HG03571 (cell line): Measurements from ENCODE around the gene MPIG6B.

Experiments
- ATAC-seq: cut with Tn5 transposase; IDR thresholded peaks from one replicate; pipeline ENCODE4 v1.9.1; 2021; ENCODE audit not compliant: unreplicated experiment

MPIG6B gene, protein sequence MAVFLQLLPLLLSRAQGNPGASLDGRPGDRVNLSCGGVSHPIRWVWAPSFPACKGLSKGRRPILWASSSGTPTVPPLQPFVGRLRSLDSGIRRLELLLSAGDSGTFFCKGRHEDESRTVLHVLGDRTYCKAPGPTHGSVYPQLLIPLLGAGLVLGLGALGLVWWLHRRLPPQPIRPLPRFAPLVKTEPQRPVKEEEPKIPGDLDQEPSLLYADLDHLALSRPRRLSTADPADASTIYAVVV

DNA sequence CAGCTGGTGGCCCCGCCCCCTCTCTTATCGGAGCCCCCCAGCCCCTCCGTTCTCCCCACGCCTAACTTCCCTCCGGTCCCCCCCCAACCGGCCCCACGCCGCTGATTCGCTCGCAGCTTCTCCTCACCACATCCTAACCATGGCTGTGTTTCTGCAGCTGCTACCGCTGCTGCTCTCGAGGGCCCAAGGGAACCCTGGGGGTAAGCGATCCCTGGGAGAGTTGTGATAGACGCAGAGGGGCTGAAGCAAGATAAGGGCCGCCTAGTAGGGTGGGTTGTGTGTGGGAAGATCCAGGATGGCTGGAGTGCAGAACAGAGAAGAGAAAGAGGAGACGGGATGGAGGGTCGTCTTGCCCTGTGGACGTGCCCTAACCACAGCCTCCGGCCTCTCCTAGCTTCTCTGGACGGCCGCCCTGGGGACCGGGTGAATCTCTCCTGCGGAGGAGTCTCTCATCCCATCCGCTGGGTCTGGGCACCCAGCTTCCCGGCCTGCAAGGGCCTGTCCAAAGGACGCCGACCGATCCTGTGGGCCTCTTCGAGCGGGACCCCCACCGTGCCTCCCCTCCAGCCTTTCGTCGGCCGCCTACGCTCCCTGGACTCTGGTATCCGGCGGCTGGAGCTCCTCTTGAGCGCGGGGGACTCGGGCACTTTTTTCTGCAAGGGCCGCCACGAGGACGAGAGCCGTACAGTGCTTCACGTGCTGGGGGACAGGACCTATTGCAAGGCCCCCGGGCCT lies at the start of gene MPIG6B:
TSS of gene MPIG6B (plus strand) at position 129 of the 735 bp plus-strand sequence. CDS start at position 140, 11 bp downstream.
- no peak for ATAC-seq

GRCh38 chr6:31676322-31676903 lies 46.8 kb upstream of the MPIG6B start:
- no peak for ATAC-seq

DNA sequence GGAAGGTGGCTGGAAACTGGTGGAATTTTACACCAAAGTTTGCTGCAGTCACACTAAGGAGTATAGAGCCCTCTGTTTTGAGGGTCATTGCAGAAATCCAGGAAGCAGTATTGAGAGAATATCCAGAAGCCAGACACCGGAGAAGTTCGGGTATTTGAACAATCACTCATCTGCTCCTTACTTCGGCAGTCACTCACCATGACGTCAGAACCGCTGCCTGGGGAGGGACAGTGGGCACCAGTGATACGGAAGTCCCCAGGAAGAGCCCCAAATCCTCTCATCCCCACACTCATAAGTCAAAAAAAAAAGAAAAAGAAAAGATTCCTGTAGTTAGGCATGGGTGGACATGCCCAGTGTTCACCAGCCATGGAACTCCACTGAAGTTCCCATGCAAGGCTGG lies 46.3 kb upstream of the MPIG6B start:
- ATAC-seq, result no peak

DNA sequence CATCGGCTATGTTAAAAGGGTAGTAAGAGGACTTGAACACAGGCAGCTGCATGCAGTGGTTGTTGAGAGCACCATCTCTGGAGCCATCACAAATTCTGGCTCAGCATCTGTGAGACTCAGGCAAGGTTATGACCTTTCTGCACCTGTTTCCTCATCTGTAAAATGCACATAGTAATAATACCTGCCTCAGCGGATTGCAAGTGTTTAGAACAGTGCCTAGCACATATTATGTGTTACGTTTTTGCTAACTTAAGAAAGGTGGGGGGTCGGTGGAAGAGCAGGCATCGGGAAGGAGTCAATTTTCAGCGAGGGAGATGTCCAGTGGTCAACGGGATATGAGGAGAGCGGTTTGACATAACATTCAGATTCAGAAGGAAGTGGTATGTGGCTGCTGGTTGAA lies 45.2 kb upstream of the MPIG6B start:
- no peak for ATAC-seq

GRCh38 chr6:31680226-31681134 lies 42.7 kb upstream of the MPIG6B start, which contains the start of gene LY6G5C:
Gene LY6G5C (minus strand): TSS chr6:31681067. CDS start chr6:31680373, 694 bp downstream.
- ATAC-seq, result no peak

DNA sequence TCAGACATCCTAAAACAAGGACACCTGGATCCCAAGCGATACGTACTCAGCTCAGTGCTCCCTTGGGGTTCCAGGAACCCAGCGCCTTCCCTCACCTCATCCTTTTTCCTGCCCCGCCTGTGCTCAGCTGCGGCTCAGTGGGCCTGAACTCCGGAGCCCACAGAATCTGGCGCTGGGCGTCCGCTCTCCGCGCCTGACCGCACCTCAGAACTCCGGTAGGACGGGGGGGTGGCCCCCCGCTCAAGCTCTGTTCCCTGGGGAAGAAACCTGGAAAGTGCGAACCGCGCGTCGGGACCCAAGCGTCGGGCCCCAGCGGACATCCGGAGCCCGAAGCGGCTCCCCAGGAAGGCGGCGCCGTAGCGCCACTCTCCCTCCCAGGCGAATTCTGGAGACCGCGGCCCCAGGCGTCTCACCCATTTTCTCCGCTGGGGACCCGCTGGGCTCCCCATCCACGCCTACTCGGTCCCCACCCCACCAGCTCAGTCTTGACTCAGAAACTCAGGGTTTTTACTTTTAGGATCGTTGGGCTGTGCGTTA lies 42.0 kb upstream of the MPIG6B start:
- ATAC-seq, result no peak

GRCh38 chr6:31683591-31683990 lies 39.6 kb upstream of the MPIG6B start:
- ATAC-seq, result no peak

- ATAC-seq, result no peak
Observed at GRCh38 chr6:31686483-31686882, 36.7 kb upstream of the MPIG6B start.

- ATAC-seq, result no peak
Observed at GRCh38 chr6:31687321-31687720, 35.9 kb upstream of the MPIG6B start.

GRCh38 chr6:31687860-31688693 lies 35.1 kb upstream of the MPIG6B start:
- ATAC-seq, result no peak

- no peak for ATAC-seq
Observed at GRCh38 chr6:31689249-31690110, 33.7 kb upstream of the MPIG6B start.

DNA sequence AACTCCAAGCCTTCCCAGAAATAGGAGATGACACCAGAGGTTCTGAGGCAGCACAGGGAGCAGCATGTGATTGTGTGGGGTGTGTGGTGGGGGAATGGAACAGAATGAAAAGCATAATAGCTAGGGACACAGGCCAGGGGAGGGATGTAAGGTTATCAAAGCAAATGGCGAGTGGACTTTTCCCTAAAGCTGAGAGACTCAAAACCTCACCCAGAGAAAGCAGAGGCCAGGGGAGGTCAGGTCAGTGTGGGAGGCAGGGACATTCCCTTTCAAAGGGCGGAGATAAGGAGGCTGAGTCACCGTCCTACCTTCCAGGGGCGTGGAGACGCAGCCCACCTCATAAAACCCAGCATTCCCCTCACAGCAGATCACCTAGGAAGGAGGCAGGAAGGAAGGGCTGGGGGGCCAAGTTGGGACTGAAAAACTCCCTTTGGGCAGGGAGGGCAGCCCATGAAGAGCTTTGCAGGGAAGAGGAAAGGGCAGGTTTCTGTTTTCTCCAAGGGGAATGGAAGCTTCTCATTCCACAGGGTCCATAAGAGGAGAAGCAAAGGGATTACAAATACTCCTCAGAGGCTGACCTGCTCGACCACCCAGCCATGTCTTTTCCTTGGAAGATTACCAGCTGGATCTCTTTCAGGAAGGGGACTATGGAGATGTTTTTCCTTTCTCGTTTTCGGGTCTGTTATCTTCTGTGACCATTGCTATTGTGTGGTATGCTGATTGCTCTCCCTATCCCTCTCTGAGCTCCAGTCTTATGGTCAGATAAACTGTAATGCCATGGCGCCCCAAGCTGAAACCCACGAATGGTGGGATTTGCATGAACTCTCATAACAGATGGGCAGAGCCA lies 32.7 kb upstream of the MPIG6B start:
- ATAC-seq, result no peak

DNA sequence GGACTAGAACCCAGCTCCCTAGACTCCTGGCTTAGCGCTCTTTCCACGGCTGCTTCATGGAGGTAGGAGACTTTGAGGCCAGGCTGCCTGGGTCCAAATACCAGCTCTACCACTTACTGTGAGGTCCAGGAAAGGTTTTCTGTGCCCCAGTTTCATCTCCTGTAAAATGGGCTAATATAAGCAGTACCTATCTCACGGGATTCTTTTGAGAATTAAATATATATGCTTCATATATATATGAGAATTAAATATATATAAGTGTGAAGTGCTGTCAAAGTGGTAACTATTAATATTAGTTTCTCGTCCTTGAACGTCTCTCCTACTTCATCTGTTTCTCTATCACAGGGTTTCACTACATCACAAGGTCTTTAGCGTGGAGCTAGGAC lies 32.1 kb upstream of the MPIG6B start:
- ATAC-seq, result no peak

GRCh38 chr6:31691564-31692108 lies 31.5 kb upstream of the MPIG6B start:
- ATAC-seq, result no peak

GRCh38 chr6:31692353-31692752 lies 30.8 kb upstream of the MPIG6B start:
- ATAC-seq, result no peak

DNA sequence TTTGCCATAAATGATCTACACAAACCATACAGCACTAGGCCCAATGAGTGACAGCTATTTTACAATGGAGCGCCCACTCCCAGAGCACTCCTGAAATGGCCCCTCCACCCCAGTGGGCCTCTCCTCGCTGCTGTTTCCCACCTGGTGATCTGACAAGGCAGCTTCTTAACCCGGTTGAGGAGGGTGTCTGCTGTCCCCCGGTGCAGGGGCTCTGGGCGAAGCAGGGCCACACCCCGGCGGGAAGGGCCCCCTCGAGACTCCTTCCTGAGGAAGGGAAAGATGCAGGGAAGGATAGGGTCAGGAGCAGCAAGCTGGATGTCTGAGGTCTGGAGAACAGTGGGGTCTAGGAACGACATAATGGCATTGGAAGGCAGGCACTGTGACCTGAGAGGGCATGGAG lies 30.3 kb upstream of the MPIG6B start:
- no peak for ATAC-seq

- no peak for ATAC-seq
Observed at GRCh38 chr6:31693535-31693934, 29.6 kb upstream of the MPIG6B start.

- ATAC-seq, result no peak
Observed at GRCh38 chr6:31697555-31697954, 25.6 kb upstream of the MPIG6B start.
